Body of pancreas (tissue), 4 donors: Measurements from ENCODE around the gene GRIP2.

Experiments used
- POLR2A ChIP-seq, 3 donors: fragments of 450-650 bp; IDR thresholded peaks; one replicate each; pipeline ENCODE4 v1.6.1; 2016; ENCODE audit warnings: antibody characterized with exemption in 3 of 3, mild to moderate bottlenecking in 2 of 3
- TF ChIP-seq, protein P1 (sequence below), 7 experiments: fragments of 450-650 bp in 4 of 7; fragments of 200-600 bp in 3 of 7; sonication (generic) in 3 of 7; IDR thresholded peaks; one replicate each; pipeline ENCODE4 v1.5.1; 2016 to 2019; ENCODE audit warnings: antibody characterized with exemption in 7 of 7

DNA sequence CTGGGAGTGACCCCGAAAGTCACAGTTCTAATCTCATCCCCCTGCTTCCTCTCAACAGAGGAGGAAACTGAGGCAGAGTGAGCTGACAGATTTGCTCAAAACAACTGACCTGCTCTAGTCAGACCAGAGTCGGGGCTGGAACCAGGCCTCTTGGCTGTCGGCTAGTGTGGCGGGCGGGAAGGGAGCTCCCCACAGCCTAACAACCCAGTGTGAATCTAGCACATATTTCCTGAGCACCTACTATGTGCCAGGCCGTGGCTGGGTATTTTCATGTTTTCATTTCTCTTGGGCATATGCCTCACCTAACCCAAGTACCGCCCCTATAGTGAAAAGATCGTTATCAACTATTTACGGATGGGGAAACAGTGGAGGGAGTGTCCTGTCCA is 27.2 kb downstream of the GRIP2 start:
- TF ChIP-seq, protein P1, sequence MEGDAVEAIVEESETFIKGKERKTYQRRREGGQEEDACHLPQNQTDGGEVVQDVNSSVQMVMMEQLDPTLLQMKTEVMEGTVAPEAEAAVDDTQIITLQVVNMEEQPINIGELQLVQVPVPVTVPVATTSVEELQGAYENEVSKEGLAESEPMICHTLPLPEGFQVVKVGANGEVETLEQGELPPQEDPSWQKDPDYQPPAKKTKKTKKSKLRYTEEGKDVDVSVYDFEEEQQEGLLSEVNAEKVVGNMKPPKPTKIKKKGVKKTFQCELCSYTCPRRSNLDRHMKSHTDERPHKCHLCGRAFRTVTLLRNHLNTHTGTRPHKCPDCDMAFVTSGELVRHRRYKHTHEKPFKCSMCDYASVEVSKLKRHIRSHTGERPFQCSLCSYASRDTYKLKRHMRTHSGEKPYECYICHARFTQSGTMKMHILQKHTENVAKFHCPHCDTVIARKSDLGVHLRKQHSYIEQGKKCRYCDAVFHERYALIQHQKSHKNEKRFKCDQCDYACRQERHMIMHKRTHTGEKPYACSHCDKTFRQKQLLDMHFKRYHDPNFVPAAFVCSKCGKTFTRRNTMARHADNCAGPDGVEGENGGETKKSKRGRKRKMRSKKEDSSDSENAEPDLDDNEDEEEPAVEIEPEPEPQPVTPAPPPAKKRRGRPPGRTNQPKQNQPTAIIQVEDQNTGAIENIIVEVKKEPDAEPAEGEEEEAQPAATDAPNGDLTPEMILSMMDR (IDR thresholded peaks at IDR 0.05) = no peak
- no peak for TF ChIP-seq POLR2A (IDR thresholded peaks at IDR 0.05)
